ENCODE measurements around the gene CEP128.
A peak's percentile ranks its signal among the peaks of the same experiment; 100 is the strongest.
"Not testable (repeated sequence)": the region's sequence is repeated elsewhere in the genome, so short reads cannot be mapped to it uniquely, and the experiment has no call there.

Gene CEP128

DNA sequence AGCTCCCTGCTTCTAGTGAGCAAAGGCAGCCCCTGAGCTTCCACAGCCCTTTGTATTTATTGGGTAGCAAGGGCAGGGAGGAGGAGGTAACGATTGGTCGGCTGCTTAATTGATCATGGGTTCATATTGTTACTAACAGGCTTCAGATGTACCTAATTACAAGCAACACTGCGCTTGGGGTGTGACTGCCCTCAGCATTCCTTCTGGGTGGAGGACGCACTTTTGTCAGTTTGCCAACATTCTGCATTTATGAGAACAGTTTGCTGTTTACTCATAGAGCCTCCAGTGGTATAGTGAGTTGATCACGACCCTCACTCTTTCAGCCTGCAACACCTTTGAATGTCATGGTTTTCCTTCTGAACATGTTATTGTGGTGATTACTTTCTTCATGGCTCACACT is 23.5 kb upstream of the CEP128 start:
- Mint-ChIP-seq H3K9me3 (peaks cover 2% of the 10 kb centered on the region), H3K36me3 (peaks cover 25% of the 10 kb centered on the region), H3K4me3 (no peak overlapping the region), H3K27me3 (peaks cover 16% of the 10 kb centered on the region), H3K4me1 (peaks cover 17% of the 10 kb centered on the region), H3K27ac (no peak overlapping the region)
- no peak for DNase-seq
- CTCF ChIA-PET, result interaction anchor here (1.6 kb wide), 1 partner anchor 22 kb away, joined by 5 read pairs; no protein-coding TSS in a partner anchor

- Mint-ChIP-seq H3K9me3 (peaks cover 2% of the 10 kb centered on the region), H3K4me3 (peak overlapping the region; percentile 61), H3K27ac (peak overlapping the region; percentile 99), H3K4me1 (peaks cover 69% of the 10 kb centered on the region), H3K27me3 (peaks cover 21% of the 10 kb centered on the region), H3K36me3 (peaks cover 28% of the 10 kb centered on the region)
- DNase-seq, result peak; percentile 88
- CTCF ChIA-PET, result interaction anchor here (1.2 to 4.8 kb wide), 5 partner anchors 9 to 28 kb away, joined by 3 to 39 read pairs (median 3); no protein-coding TSS in a partner anchor
Measured at GRCh38 chr14:80959496-80959895, 18.0 kb upstream of the CEP128 start.

DNA sequence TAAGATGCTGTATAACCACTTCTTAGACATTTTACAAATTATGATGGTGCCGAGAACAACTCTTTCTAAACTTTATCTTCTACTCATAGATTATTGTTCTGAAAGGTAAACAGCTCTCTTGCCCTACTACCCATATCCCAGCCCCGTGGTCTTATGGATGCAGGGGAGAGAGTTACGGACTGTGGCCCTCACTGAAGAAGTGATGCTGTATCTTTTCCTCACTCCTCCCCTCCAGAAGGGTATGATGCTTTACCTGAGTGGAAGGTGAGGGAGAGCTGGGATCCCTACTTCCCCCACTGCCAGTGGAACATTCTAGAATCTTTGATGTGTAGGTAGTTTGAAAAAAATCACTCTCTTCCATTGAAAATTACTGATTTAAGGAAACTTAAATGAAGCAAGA is 17.4 kb upstream of the CEP128 start:
- Mint-ChIP-seq H3K27me3 (peaks cover 20% of the 10 kb centered on the region), H3K4me3 (peak overlapping the region; percentile 61), H3K4me1 (peaks cover 71% of the 10 kb centered on the region), H3K36me3 (peaks cover 27% of the 10 kb centered on the region), H3K9me3 (peaks cover 1% of the 10 kb centered on the region), H3K27ac (peak overlapping the region; percentile 99)
- DNase-seq, result no peak
- CTCF ChIA-PET, result interaction anchor here (1.2 to 4.8 kb wide), 4 partner anchors 13 to 29 kb away, joined by 3 to 39 read pairs (median 4); no protein-coding TSS in a partner anchor

- peak overlapping the region; percentile 56 for H3K4me3 Mint-ChIP-seq
- CTCF ChIA-PET, result interaction anchor here (1.1 to 5.9 kb wide), 4 partner anchors 15 to 30 kb away, joined by 3 to 115 read pairs (median 21); no protein-coding TSS in a partner anchor
- peaks cover 23% of the 10 kb centered on the region for H3K36me3 Mint-ChIP-seq
- peak overlapping the region; percentile 99 for H3K27ac Mint-ChIP-seq
- peaks cover 71% of the 10 kb centered on the region for H3K4me1 Mint-ChIP-seq
- no peak for DNase-seq
- no peaks in the 10 kb centered on the region for H3K9me3 Mint-ChIP-seq
- H3K27me3 Mint-ChIP-seq, result peaks cover 15% of the 10 kb centered on the region
Measured at GRCh38 chr14:80958226-80958625, 16.7 kb upstream of the CEP128 start.

DNA sequence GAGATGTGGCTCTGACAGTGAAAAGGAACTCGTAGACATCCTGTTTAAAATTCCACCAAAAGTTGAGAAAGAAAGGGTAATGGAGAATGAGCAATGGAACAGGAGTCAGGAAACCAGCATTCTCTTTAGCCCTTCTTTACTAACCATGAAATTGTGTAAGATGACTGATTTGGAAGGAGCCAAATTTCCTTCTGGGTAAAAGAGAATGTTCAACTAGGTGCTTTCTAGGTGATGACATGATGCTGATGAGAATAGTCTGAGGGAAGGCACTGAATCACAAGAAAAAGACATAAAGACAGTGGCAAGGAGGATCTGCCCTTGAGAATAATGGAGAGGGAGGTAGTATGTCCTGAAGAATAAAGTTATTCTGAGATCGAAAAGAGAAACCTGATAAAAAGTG is 16.1 kb upstream of the CEP128 start:
- peak overlapping the region; percentile 2 for H3K4me3 Mint-ChIP-seq
- peaks cover 71% of the 10 kb centered on the region for H3K4me1 Mint-ChIP-seq
- peaks cover 15% of the 10 kb centered on the region for H3K27me3 Mint-ChIP-seq
- peaks cover 22% of the 10 kb centered on the region for H3K36me3 Mint-ChIP-seq
- no peak for DNase-seq
- no peaks in the 10 kb centered on the region for H3K9me3 Mint-ChIP-seq
- H3K27ac Mint-ChIP-seq, result peak overlapping the region; percentile 99
- CTCF ChIA-PET, result interaction anchor here (1.1 to 5.9 kb wide), 4 partner anchors 14 to 29 kb away, joined by 3 to 115 read pairs (median 8); no protein-coding TSS in a partner anchor

- peaks cover 15% of the 10 kb centered on the region for H3K27me3 Mint-ChIP-seq
- DNase-seq, result no peak
- H3K4me3 Mint-ChIP-seq, result peak overlapping the region; percentile 90
- H3K36me3 Mint-ChIP-seq, result peaks cover 22% of the 10 kb centered on the region
- peaks cover 69% of the 10 kb centered on the region for H3K4me1 Mint-ChIP-seq
- CTCF ChIA-PET, result interaction anchor here (1.5 to 5.9 kb wide), 5 partner anchors 21 to 213 kb away, joined by 3 to 115 read pairs (median 13); no protein-coding TSS in a partner anchor
- peak overlapping the region; percentile 93 for H3K27ac Mint-ChIP-seq
- H3K9me3 Mint-ChIP-seq, result no peaks in the 10 kb centered on the region
Measured at GRCh38 chr14:80956922-80957321, 15.4 kb upstream of the CEP128 start.

DNA sequence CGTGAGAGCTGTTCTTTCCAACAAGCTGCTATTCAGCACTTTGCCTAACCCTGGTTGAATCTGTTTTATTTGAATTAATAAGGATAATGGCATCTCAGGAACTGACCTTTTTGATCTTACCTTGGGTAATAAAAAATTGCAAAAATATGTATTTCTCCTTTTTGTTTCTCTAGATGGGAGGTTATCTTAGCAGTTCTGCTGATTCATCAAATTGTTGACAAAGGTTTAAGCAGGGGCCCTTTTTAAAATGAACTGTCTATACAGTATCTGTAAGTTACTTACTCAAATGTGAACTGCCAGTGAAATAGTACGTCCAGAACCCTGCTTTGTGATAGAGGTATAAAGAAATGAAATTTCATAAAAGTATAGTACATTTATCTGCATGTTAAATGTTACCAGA is 14.6 kb upstream of the CEP128 start:
- CTCF ChIA-PET, result interaction anchor here (1.0 to 5.9 kb wide), 10 partner anchors 12 to 214 kb away, joined by 3 to 115 read pairs (median 8); partner anchors contain the start of gene CEP128
- peaks cover 65% of the 10 kb centered on the region for H3K4me1 Mint-ChIP-seq
- H3K27me3 Mint-ChIP-seq, result peaks cover 15% of the 10 kb centered on the region
- peak overlapping the region; percentile 93 for H3K27ac Mint-ChIP-seq
- peaks cover 18% of the 10 kb centered on the region for H3K36me3 Mint-ChIP-seq
- peak overlapping the region; percentile 90 for H3K4me3 Mint-ChIP-seq
- DNase-seq, result no peak
- no peaks in the 10 kb centered on the region for H3K9me3 Mint-ChIP-seq

- Mint-ChIP-seq H3K27ac (peak within 1 kb of the TSS; percentile 93), H3K4me1 (peaks cover 59% of the 10 kb centered on the region), H3K36me3 (peaks cover 16% of the 10 kb centered on the region), H3K27me3 (peaks cover 15% of the 10 kb centered on the region), H3K4me3 (peak within 1 kb of the TSS; percentile 90), H3K9me3 (no peaks in the 10 kb centered on the region)
- DNase-seq, result peak; percentile 55
- CTCF ChIA-PET, result interaction anchor here (0.7 to 5.9 kb wide), 12 partner anchors 12 to 257 kb away, joined by 3 to 115 read pairs (median 8); partner anchors contain the start of gene CEP128
Measured at GRCh38 chr14:80955416-80955941, 13.9 kb upstream of the CEP128 start, which contains the start of gene TSHR. TSHR (plus strand) TSS chr14:80955621; CDS start chr14:80955681, 60 bp downstream.

DNA sequence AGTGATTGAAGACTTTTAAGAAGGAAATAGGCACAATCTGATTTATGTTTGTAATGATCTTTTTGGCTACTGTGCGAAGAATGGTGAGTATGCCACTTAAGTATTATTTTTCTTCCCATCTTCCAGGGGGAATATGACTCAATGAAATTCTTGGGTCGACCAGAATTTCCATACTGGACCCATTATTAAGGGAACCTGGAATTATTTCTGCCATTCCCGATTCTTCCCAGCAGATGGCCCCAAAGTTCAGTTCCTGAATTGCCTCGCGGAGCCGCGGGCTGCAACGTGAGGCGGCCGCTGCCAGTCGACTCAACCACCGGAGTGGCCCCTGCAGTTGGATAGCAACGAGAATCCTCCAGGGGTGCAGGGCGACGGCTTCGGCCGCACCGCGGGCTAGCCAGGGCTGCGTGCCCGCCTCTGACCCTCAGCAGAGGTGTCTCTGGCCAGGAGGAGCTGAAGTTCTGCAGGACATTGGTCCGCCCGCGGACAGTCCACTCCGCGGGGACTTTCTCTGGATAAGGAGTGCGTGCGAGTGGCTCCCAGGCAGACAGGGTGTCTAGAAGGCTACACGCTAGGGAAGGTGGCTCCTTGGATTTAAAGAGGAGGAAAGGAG is 13.3 kb upstream of the CEP128 start:
- Mint-ChIP-seq H3K36me3 (peaks cover 16% of the 10 kb centered on the region), H3K4me1 (peaks cover 52% of the 10 kb centered on the region), H3K9me3 (no peaks in the 10 kb centered on the region), H3K4me3 (peak overlapping the region; percentile 90), H3K27me3 (peaks cover 15% of the 10 kb centered on the region), H3K27ac (peak overlapping the region; percentile 93)
- CTCF ChIA-PET, result interaction anchor here (0.7 to 5.9 kb wide), 11 partner anchors 11 to 258 kb away, joined by 3 to 115 read pairs (median 6); partner anchors contain the start of gene CEP128
- DNase-seq, result peak; percentile 83

DNA sequence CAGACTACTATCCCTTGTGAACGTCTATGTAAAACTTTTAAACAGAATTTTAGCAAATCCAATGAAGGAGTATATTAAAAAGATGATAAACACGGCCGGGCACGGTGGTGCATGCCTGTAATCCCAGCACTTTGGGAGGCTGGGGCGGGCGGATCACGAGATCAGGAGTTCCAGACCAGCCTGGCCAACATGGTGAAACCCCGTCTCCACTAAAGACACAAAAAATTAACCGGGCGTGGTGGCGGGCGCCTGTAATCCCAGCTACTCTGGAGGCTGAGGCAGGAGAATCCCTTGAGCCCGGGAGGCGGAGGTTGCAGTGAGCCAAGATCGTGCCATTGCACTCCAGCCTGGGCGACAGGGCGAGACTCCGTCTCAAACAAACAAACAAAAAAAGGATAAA is 11.7 kb upstream of the CEP128 start:
- H3K9me3 Mint-ChIP-seq, H3K4me3 Mint-ChIP-seq, DNase-seq, H3K27ac Mint-ChIP-seq: not testable (repeated sequence)
- CTCF ChIA-PET, result interaction anchor here (1.3 to 5.9 kb wide), 3 partner anchors 11 to 43 kb away, joined by 4 to 115 read pairs (median 10); no protein-coding TSS in a partner anchor
- H3K4me1 Mint-ChIP-seq, result peaks cover 36% of the 10 kb centered on the region
- H3K27me3 Mint-ChIP-seq, result peaks cover 15% of the 10 kb centered on the region
- H3K36me3 Mint-ChIP-seq, result peaks cover 14% of the 10 kb centered on the region

DNA sequence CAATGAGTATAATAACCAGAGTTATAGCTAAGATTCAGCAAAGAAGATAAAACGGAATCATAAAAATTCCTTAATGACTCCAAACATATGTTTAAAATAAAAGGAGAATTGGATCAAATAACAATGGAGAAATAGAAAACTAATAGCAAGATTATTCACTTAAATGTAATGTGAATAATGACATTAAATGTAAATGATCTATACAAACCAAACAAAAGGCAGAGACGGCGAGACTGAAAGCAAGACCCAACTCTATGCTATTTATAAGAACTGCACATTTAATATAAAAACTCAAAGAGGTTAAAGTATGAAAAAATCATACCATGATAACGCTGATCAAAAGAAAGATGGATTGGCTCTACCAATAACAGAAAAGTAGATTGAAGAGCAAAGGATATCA is 10.0 kb upstream of the CEP128 start:
- Mint-ChIP-seq H3K9me3 (peaks cover 3% of the 10 kb centered on the region), H3K27ac (no peak overlapping the region), H3K4me1 (peaks cover 19% of the 10 kb centered on the region), H3K27me3 (peaks cover 11% of the 10 kb centered on the region), H3K4me3 (no peak overlapping the region), H3K36me3 (peaks cover 5% of the 10 kb centered on the region)
- CTCF ChIA-PET, result no interaction called here
- DNase-seq, result no peak

- no peak for DNase-seq
- CTCF ChIA-PET, result interaction anchor here (0.9 to 1.1 kb wide), 3 partner anchors 40 to 223 kb away, joined by 3 read pairs; no protein-coding TSS in a partner anchor
- H3K4me3 Mint-ChIP-seq, result no peak overlapping the region
- no peaks in the 10 kb centered on the region for H3K27me3 Mint-ChIP-seq
- peaks cover under 1% of the 10 kb centered on the region for H3K4me1 Mint-ChIP-seq
- H3K9me3 Mint-ChIP-seq, result peaks cover 10% of the 10 kb centered on the region
- peaks cover 6% of the 10 kb centered on the region for H3K36me3 Mint-ChIP-seq
- H3K27ac Mint-ChIP-seq, result no peak overlapping the region
Measured at GRCh38 chr14:80948291-80948690, 6.8 kb upstream of the CEP128 start.

DNA sequence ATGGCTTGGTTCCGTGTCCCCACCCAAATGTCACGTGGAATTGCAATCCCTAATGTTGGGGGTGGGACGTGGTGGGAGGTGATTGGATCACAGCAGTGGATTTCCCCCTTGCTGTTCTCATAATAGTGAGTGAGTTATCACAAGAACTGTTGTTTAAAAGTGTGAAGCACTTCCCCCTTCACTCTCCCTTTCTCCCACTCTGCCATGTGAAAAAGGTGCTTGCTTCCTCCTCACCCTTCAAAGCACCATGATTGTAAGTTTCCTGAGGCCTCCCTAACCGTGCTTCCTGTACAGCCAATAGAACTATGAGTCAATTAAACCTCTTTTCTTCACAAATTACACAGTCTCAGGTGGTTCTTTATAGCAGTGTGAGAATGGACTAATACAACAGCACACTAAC is 5.3 kb upstream of the CEP128 start:
- Mint-ChIP-seq H3K4me3 (no peak overlapping the region), H3K4me1 (peaks cover 15% of the 10 kb centered on the region), H3K27ac (no peak overlapping the region), H3K36me3 (peaks cover 6% of the 10 kb centered on the region), H3K9me3 (peaks cover 10% of the 10 kb centered on the region), H3K27me3 (no peaks in the 10 kb centered on the region)
- DNase-seq, result no peak
- CTCF ChIA-PET, result no interaction called here

GRCh38 chr14:80946187-80946586 is 4.6 kb upstream of the CEP128 start:
- no peaks in the 10 kb centered on the region for H3K27me3 Mint-ChIP-seq
- peaks cover 21% of the 10 kb centered on the region for H3K4me1 Mint-ChIP-seq
- H3K36me3 Mint-ChIP-seq, result peaks cover 6% of the 10 kb centered on the region
- H3K4me3 Mint-ChIP-seq, result no peak overlapping the region
- DNase-seq, result no peak
- H3K9me3 Mint-ChIP-seq, result peaks cover 10% of the 10 kb centered on the region
- CTCF ChIA-PET, result no interaction called here
- H3K27ac Mint-ChIP-seq, result no peak overlapping the region

Data from activated naive CD4-positive, alpha-beta T cell treated with anti-CD3 and anti-CD28 coated beads, Interleukin-2, amount 10 ng/mL, durations not matched to agents 7 days and 5 days (primary cell).